ENCODE measurements around the gene PPP1R11. TPM values are rescaled to one million over a fixed set of nuclear protein-coding genes. Genes with fewer than 3 reads are reported as not detected.

The PPP1R11 gene
- total and polyA plus RNA-seq, 2 of the 13 experiments (the other 11 are each of a cell fraction or from before 2014, with no cell fraction given): 32.1 to 58.9 TPM

DNA sequence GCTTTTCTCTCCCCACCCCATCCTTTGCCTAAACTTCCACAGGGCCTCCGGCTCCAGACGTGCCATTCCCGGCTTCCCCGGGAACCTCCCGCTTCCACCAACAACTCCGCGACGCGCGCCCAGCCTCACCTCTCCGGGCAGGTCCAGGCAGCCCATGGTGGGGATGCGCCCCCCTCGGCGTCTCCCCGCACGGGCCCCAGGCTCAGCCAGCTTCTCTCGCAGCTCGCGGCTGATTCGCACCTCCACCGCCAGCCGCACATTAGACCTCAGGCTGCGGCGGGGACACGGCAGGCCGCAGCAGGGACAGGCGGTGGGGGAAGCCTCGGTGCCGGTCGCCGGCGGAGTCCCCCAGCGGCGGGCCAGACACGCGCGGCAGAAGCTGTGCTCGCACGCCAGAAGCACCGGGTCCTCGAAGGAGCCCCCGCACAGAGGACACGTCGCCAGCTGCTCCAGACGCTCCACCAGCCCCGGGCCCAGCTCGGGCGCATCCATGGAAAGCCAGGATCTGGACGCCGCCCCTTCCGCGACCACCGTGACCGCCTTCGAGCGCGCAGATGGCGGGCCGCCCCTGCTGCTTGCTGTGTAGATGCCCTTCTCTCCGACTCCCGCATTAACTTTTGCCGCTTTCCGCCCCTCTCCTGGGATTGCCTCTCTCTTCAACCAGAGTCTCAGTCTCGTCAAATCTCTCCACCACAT is 8.2 kb downstream of the PPP1R11 start, which contains the start of gene RNF39 (continued):
- TF ChIP-seq, protein P1, sequence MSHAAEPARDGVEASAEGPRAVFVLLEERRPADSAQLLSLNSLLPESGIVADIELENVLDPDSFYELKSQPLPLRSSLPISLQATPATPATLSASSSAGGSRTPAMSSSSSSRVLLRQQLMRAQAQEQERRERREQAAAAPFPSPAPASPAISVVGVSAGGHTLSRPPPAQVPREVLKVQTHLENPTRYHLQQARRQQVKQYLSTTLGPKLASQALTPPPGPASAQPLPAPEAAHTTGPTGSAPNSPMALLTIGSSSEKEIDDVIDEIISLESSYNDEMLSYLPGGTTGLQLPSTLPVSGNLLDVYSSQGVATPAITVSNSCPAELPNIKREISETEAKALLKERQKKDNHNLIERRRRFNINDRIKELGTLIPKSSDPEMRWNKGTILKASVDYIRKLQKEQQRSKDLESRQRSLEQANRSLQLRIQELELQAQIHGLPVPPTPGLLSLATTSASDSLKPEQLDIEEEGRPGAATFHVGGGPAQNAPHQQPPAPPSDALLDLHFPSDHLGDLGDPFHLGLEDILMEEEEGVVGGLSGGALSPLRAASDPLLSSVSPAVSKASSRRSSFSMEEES (CRISPR knock-in tag; IDR thresholded peaks at IDR 0.05): 0 out of 2 replicates have a peak, but pooled peaks have one; percentile 20
- TF ChIP-seq, protein P2, sequence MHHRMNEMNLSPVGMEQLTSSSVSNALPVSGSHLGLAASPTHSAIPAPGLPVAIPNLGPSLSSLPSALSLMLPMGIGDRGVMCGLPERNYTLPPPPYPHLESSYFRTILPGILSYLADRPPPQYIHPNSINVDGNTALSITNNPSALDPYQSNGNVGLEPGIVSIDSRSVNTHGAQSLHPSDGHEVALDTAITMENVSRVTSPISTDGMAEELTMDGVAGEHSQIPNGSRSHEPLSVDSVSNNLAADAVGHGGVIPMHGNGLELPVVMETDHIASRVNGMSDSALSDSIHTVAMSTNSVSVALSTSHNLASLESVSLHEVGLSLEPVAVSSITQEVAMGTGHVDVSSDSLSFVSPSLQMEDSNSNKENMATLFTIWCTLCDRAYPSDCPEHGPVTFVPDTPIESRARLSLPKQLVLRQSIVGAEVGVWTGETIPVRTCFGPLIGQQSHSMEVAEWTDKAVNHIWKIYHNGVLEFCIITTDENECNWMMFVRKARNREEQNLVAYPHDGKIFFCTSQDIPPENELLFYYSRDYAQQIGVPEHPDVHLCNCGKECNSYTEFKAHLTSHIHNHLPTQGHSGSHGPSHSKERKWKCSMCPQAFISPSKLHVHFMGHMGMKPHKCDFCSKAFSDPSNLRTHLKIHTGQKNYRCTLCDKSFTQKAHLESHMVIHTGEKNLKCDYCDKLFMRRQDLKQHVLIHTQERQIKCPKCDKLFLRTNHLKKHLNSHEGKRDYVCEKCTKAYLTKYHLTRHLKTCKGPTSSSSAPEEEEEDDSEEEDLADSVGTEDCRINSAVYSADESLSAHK (CRISPR knock-in tag; IDR thresholded peaks at IDR 0.05; ENCODE audit: borderline replicate concordance): no peak
- TF ChIP-seq KLF12 (CRISPR knock-in tag; IDR thresholded peaks at IDR 0.05; ENCODE audit: borderline replicate concordance) (no peak), RBFOX2 (IDR thresholded peaks at IDR 0.05; ENCODE audit: low read depth, low read length) (no peak), MYC (CRISPR knock-in tag; IDR thresholded peaks at IDR 0.05; ENCODE audit: borderline replicate concordance) (peak; percentile 34; the same call in 1 of the 2 replicates), KMT2A (CRISPR knock-in tag; IDR thresholded peaks at IDR 0.05) (peak; percentile 23; the same call in 1 of the 2 replicates), FOXO1 (CRISPR knock-in tag; IDR thresholded peaks at IDR 0.05) (no peak), KDM5B (CRISPR knock-in tag; IDR thresholded peaks at IDR 0.05; ENCODE audit: borderline replicate concordance) (peak; percentile 83; the same call in 1 of the 2 replicates), ZNF607 (CRISPR knock-in tag; IDR thresholded peaks at IDR 0.05; ENCODE audit: borderline replicate concordance) (peak; percentile 50; the same call in 1 of the 2 replicates), PAF1 (CRISPR knock-in tag; IDR thresholded peaks at IDR 0.05) (no peak), EEA1 (CRISPR knock-in tag; IDR thresholded peaks at IDR 0.05; ENCODE audit: borderline replicate concordance) (no peak), ZKSCAN1 (IDR thresholded peaks at IDR 0.05; ENCODE audit: low read length) (no peak), ZBTB42 (CRISPR knock-in tag; IDR thresholded peaks at IDR 0.05) (0 out of 2 replicates have a peak, but pooled peaks have one; percentile 51), ZNF883 (CRISPR knock-in tag; IDR thresholded peaks at IDR 0.05; ENCODE audit: not compliant biosample characterization) (no peak), RFX5 (IDR thresholded peaks at IDR 0.05; ENCODE audit: low read depth, low read length) (no peak), ZBTB20 (CRISPR knock-in tag; IDR thresholded peaks at IDR 0.05; ENCODE audit: borderline replicate concordance, low read depth) (peak; percentile 22; the same call in 1 of the 2 replicates), DPF2 (CRISPR knock-in tag; IDR thresholded peaks at IDR 0.05; ENCODE audit: borderline replicate concordance, low read depth) (no peak), HDAC6 (IDR thresholded peaks at IDR 0.05; ENCODE audit: low read depth, low read length) (no peak)
- TF ChIP-seq, protein P3, sequence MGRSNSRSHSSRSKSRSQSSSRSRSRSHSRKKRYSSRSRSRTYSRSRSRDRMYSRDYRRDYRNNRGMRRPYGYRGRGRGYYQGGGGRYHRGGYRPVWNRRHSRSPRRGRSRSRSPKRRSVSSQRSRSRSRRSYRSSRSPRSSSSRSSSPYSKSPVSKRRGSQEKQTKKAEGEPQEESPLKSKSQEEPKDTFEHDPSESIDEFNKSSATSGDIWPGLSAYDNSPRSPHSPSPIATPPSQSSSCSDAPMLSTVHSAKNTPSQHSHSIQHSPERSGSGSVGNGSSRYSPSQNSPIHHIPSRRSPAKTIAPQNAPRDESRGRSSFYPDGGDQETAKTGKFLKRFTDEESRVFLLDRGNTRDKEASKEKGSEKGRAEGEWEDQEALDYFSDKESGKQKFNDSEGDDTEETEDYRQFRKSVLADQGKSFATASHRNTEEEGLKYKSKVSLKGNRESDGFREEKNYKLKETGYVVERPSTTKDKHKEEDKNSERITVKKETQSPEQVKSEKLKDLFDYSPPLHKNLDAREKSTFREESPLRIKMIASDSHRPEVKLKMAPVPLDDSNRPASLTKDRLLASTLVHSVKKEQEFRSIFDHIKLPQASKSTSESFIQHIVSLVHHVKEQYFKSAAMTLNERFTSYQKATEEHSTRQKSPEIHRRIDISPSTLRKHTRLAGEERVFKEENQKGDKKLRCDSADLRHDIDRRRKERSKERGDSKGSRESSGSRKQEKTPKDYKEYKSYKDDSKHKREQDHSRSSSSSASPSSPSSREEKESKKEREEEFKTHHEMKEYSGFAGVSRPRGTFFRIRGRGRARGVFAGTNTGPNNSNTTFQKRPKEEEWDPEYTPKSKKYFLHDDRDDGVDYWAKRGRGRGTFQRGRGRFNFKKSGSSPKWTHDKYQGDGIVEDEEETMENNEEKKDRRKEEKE (IDR thresholded peaks at IDR 0.05): no peak
- TF ChIP-seq, protein P4, sequence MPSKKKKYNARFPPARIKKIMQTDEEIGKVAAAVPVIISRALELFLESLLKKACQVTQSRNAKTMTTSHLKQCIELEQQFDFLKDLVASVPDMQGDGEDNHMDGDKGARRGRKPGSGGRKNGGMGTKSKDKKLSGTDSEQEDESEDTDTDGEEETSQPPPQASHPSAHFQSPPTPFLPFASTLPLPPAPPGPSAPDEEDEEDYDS (CRISPR knock-in tag; IDR thresholded peaks at IDR 0.05): peak; percentile 87; the same call in 1 of the 2 replicates
- TF ChIP-seq, protein P5, sequence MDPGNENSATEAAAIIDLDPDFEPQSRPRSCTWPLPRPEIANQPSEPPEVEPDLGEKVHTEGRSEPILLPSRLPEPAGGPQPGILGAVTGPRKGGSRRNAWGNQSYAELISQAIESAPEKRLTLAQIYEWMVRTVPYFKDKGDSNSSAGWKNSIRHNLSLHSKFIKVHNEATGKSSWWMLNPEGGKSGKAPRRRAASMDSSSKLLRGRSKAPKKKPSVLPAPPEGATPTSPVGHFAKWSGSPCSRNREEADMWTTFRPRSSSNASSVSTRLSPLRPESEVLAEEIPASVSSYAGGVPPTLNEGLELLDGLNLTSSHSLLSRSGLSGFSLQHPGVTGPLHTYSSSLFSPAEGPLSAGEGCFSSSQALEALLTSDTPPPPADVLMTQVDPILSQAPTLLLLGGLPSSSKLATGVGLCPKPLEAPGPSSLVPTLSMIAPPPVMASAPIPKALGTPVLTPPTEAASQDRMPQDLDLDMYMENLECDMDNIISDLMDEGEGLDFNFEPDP (CRISPR knock-in tag; conservative IDR thresholded peaks at IDR 0.05): 0 out of 2 replicates have a peak, but pooled peaks have one; percentile 75
